Neural progenitor cell (in vitro differentiated cells): ENCODE data around the gene EREG.

Experiments used
- EZH2phosphoT487 ChIP-seq: fragments of 200-600 bp; sonication (generic); IDR thresholded peaks from 2 replicates; pipeline ENCODE4 v1.6.1; 2017; ENCODE audit warnings: antibody characterized with exemption
- TF ChIP-seq, protein P1 (sequence below): fragments of 200-600 bp; sonication (generic); IDR thresholded peaks from 2 replicates; pipeline ENCODE4 v1.5.1; 2017; ENCODE audit warnings: antibody characterized with exemption, mild to moderate bottlenecking

DNA sequence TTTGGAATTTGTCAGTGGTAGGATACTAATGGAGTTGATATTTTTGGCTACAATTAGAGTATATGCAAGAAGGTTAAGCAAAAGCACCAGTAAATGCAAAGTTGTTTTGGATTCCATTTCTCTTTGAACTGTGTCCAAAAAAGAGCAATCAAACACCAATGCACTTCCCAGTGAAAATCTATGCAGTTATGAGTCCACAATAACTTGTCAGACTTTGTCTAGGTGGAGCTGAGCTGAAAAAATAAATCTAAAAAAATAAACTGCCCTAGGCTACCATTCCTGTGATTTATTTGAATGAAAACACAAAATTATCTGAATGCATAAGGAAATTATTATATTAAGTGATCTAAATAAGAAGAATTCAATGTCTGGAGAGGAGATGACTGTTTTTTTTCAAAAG is 42.9 kb downstream of the EREG start:
- no peak for TF ChIP-seq EZH2phosphoT487
- TF ChIP-seq, protein P1, sequence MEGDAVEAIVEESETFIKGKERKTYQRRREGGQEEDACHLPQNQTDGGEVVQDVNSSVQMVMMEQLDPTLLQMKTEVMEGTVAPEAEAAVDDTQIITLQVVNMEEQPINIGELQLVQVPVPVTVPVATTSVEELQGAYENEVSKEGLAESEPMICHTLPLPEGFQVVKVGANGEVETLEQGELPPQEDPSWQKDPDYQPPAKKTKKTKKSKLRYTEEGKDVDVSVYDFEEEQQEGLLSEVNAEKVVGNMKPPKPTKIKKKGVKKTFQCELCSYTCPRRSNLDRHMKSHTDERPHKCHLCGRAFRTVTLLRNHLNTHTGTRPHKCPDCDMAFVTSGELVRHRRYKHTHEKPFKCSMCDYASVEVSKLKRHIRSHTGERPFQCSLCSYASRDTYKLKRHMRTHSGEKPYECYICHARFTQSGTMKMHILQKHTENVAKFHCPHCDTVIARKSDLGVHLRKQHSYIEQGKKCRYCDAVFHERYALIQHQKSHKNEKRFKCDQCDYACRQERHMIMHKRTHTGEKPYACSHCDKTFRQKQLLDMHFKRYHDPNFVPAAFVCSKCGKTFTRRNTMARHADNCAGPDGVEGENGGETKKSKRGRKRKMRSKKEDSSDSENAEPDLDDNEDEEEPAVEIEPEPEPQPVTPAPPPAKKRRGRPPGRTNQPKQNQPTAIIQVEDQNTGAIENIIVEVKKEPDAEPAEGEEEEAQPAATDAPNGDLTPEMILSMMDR = no peak
